GM18873 (cell line): ENCODE measurements around the gene UGT1A7.

Experiments
- ATAC-seq: cut with Tn5 transposase; IDR thresholded peaks from one replicate; pipeline ENCODE4 v1.9.1; 2021; ENCODE audit warnings: mild to moderate bottlenecking, moderate library complexity, moderate number of reproducible peaks; ENCODE audit not compliant: unreplicated experiment, low FRiP score

Gene UGT1A7

DNA sequence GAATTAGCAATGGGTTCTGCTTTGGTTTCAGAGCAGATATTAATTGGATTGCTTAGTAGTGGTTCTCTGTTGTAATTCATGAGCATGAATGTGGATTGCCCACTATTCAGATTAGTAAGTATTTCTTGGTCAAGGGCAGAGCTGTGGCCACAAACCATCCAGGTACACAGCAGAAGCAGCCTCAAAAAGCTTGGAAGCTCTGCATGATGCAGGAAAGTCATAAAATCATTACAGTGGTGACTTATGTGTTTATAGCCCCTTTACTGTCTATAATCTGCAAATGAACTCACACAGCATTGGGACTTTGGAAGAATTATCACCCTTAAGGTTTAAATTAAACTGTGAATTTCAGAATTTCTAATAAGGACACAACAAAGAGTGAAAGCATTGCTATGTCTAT, 76.4 kb downstream of the UGT1A7 start:
- ATAC-seq, result no peak

DNA sequence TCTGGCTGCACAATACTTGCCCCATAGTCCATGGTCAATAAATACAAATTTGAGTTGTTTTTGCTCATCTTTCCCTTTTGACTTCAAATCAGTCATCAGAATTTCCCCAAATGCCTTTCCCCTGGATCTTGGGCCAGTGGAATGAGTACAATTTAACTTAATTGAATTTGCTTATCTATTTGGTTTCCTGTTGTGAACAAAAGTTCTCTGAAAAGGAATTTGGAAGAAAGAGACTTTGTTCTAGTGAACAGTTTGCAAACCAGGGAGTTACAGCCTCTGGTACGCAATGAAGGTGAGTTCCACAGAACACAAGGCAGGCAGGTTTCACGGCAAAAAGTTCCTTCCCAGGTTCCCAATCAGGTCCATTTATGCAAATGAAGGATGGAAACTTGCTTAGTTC, 77.1 kb downstream of the UGT1A7 start:
- ATAC-seq, result no peak

GRCh38 chr2:233760043-233760442, 78.3 kb downstream of the UGT1A7 start, which contains the start of gene UGT1A1:
TSS of gene UGT1A1 (plus strand) at chr2:233760270. CDS start at chr2:233760288, 18 bp downstream.
- ATAC-seq, result no peak

GRCh38 chr2:233761040-233761769, 79.5 kb downstream of the UGT1A7 start:
- no peak for ATAC-seq

DNA sequence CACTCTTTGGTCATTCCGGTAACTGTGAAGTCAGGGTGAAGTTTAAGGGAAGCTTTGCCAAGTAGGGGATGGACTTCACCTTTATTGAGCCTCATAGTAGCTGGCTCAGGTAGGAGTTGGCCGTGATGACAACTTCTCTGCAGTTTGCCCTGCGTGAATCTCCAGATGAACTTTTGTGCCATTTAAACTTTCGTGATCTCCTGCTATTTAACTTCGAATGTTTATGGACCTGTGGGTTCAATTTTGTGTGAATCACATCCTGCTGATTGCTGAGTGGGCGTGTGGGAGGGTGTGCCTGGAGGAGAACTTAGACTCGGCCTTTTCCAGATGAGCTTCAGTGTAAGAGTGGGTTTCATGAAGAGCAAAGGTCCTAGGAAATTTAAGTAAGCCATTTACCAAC, 82.6 kb downstream of the UGT1A7 start:
- no peak for ATAC-seq

DNA sequence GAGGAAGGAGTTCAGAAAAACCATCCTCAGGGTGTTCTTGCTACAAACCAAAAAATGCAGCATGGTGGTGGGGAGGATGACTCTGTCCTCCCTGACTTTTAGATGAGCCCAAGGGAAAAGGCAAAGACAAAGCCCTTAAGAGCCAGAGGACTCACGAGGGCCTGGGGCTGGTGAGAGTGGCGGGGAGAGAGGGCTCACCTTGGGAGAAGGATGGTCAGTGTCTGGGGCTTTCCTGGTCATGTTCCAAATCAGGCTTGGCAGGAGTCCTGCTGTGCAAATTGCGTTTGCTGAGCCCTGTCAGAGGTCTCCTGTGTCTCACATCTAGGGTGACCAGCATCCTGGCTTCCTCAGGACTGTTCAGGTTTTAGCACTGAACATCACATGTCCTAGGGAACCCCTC, 83.1 kb downstream of the UGT1A7 start:
- no peak for ATAC-seq

- no peak for ATAC-seq
These were observed 84.7 kb downstream of the UGT1A7 start for GRCh38 chr2:233766416-233766815.

GRCh38 chr2:233768076-233768475, 86.4 kb downstream of the UGT1A7 start:
- ATAC-seq, result no peak

DNA sequence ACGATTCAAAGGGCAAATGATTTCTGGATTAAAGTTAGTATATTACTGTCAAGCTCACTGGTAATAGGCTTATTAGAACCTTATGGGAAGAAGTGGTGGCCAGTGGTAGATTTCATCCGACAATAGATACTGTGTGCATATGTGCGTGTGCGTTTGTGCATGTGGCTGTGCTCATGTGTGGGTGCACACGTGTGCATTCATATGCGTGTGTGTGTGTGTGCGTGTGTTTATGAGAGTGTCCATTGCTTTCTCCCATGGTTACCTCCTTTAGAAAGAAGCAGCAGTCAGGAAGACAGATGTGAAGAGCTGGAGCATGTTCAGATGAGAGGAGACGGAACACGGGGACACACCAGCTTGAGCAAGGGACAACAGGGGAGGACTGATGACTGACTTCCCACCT, 87.6 kb downstream of the UGT1A7 start:
- ATAC-seq, result no peak

GRCh38 chr2:233772153-233772552, 90.5 kb downstream of the UGT1A7 start:
- no peak for ATAC-seq

DNA sequence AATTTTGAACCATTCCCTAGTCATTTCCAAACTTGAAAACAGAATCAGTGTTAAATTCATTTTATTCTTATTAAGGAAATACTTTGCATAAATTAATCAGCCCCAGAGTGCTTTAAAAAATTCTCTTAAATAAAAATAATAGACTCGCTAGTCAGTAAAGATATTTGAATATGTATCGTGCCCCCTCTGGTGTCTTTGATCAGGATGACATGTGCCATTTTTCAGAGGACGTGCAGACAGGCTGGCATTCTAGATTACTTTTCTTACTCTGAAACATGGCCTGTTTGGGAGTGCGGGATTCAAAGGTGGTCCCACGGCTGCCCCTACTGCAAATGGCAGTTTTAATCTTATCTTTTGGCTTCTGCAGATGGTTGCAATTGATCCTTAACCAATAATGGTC, 90.9 kb downstream of the UGT1A7 start:
- no peak for ATAC-seq

- ATAC-seq, result no peak
These were observed 92.2 kb downstream of the UGT1A7 start for GRCh38 chr2:233773854-233774253.

DNA sequence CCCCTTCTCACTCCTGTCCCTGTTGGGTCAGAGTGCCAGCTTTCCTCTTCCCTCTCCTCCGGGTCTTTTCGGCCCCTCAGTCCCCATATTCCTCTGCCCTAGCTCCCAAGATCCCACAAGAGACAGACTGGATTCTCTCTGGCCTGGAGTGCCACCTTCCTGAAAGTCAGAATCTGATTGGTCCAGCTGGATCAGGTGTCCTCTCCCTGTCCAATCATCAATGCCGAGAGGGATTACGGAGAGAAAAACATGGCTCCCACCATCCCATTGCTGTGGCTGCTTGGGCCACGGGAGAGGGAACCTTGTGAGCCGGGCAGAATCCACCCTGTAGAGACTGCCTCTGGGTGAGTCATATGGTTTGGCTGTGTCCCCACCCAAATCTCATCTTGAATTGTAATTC, 93.7 kb downstream of the UGT1A7 start:
- no peak for ATAC-seq

DNA sequence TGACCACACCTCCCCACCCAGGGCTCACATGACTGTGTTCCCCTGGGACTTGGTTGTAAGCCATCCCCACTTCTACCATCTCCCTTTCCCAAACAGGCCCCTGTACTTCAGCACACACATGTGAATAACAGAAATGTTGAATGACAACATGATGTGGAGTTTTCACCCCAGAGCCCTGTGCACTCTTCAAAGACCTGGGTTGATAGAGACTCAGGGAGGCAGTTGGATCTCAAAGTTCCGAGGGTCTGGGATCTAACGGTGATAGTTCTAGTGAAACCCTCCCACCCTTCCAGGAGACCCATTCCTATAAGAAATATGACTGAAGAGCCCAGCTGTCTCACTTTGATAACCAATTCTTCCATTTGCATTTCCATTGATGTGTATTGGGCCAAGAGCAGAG, 96.3 kb downstream of the UGT1A7 start, which contains the start of gene MROH2A:
Gene MROH2A, plus strand, starts transcription at position 301 of the 400 bp plus-strand sequence. CDS start 1,029 bp downstream, outside the sequence.
- ATAC-seq, result no peak

DNA sequence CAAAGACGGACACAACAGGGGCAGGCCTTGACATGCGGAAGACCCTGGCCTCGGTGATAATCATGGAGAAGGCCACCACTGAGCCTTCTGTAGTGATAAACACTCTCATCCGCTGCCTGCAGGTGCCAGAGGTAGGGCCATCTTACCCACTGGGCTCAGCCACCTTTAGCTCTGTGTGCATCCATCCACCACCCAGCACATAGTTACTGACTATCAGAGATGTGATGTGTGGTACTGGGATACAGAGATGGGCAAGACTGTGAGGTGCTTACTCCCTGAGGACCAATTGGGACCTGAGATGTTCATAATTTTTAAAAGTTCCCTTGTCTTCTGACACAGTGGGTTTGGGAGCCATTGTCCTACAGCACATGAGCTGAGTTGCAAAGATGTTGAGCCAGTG, 98.0 kb downstream of the UGT1A7 start:
- ATAC-seq, result no peak

GRCh38 chr2:233780771-233781170, 99.1 kb downstream of the UGT1A7 start:
- no peak for ATAC-seq

DNA sequence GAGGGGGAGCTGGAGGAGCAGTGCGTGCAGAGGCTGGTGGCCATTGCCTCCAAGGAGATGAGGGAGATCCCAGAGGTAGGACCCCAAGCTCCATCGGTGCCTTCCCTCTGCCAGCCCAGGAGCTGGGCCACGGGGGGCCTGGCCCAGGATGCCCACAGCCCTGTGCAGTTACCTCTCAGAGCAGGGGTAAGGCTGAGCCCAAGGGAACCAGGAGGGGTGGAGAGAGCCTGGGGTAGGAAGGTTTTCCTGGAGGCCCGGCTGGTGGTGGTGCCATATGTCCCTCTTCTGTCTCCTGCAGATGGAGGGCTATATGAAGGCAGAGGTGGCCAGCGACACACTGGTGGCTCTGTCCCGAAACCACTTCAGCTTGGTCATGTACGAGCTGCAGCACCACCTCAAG, 107.9 kb downstream of the UGT1A7 start:
- ATAC-seq, result no peak

- no peak for ATAC-seq
These were observed 109.6 kb downstream of the UGT1A7 start for GRCh38 chr2:233791151-233791882.

- ATAC-seq, result no peak
These were observed 110.2 kb downstream of the UGT1A7 start for GRCh38 chr2:233791883-233792329.

GRCh38 chr2:233792720-233793119, 111.0 kb downstream of the UGT1A7 start:
- no peak for ATAC-seq

GRCh38 chr2:233793465-233794127, 111.9 kb downstream of the UGT1A7 start:
- ATAC-seq, result no peak
